Lung (tissue), 12 donors: Measurements from ENCODE around the gene TMEM72. TPM values are rescaled to one million over a fixed set of nuclear protein-coding genes. Genes with fewer than 3 reads are reported as not detected.

ENCODE experiments used
- ATAC-seq: fragments of 200-7000 bp; cut with Tn5 transposase; one replicate; pipeline ENCODE4 v1.9.1; 2020; ENCODE audit warnings: moderate number of reproducible peaks; ENCODE audit not compliant: insufficient read depth, low FRiP score
- DNase-seq, 3 donors: peaks; one replicate each; pipeline ENCODE4 v3.0.0-alpha.2; 2013 to 2017
- H3K27ac ChIP-seq, 2 donors: one replicate each; pipeline ENCODE4 v1.5.1; 2013; ENCODE audit warnings: mild to moderate bottlenecking in 2 of 2, moderate library complexity in 2 of 2, control low read depth in 1 of 2, inconsistent platforms in 1 of 2, low read depth in 1 of 2, low read length in 1 of 2
- H3K27me3 ChIP-seq, 3 donors: one replicate each; pipeline ENCODE4 v1.5.1; 2013; ENCODE audit warnings: low read length in 2 of 3; ENCODE audit not compliant: control insufficient read depth in 3 of 3, insufficient read depth in 3 of 3
- H3K36me3 ChIP-seq, 4 donors: one replicate each; pipeline ENCODE4 v1.5.1; 2013; ENCODE audit warnings: low read length in 4 of 4, mild to moderate bottlenecking in 1 of 4, moderate library complexity in 1 of 4; ENCODE audit not compliant: control insufficient read depth in 4 of 4, insufficient read depth in 4 of 4
- H3K4me1 ChIP-seq, 5 donors: one replicate each; pipeline ENCODE4 v1.5.1; 2013; ENCODE audit warnings: low read length in 5 of 5, mild to moderate bottlenecking in 2 of 5, moderate library complexity in 1 of 5; ENCODE audit not compliant: control insufficient read depth in 5 of 5, insufficient read depth in 5 of 5
- H3K4me3 ChIP-seq: one replicate; pipeline ENCODE4 v1.5.1; 2013; ENCODE audit warnings: mild to moderate bottlenecking, control low read depth, moderate library complexity
- H3K9ac ChIP-seq, 2 donors: one replicate each; pipeline ENCODE4 v1.5.1; 2013; ENCODE audit warnings: low read length in 2 of 2, control low read depth in 1 of 2; ENCODE audit not compliant: insufficient read depth in 1 of 2
- H3K9me3 ChIP-seq, 4 donors: one replicate each; pipeline ENCODE4 v1.5.1; 2013; ENCODE audit warnings: low read length in 3 of 4, mild to moderate bottlenecking in 1 of 4, moderate library complexity in 1 of 4; ENCODE audit not compliant: control insufficient read depth in 4 of 4, insufficient read depth in 3 of 4
- WGBS, 2 donors: extraction: QIAGEN DNeasy Blood & Tissue Kit; methylation state at CpG; one replicate each; pipeline ENCODE4 v1.1.7; 2013; 5-methylcytosine and 5-hydroxymethylcytosine counted together
- polyA plus RNA-seq, 2 donors: library from polyadenylated mRNA; stranded (reverse); fragments of 200-250 nt; gene quantifications; one replicate each; pipeline ENCODE4 v1.2.1, GENCODE V29; 2013
- total RNA-seq, 2 donors: library from RNA; depleted of rRNA in 1 of 2; stranded (reverse); fragments of >200 nt in 1 of 2; gene quantifications; one replicate each; pipeline ENCODE4 v1.2.1, GENCODE V29; 2014 to 2021
- TF ChIP-seq, protein P1 (sequence below): IDR thresholded peaks from 2 replicates; pipeline ENCODE4 v1.5.1; 2012; ENCODE audit warnings: mild to moderate bottlenecking; ENCODE audit errors: control extremely low read depth, extremely low read depth
- donor health status: control.
- donor health status: control.
- donor health status: Bipolar disorder and iron deficiency.
- donor health status: healthy.
- donor health status: DM: yes; HTN: yes; CAD: no.

Gene TMEM72
- total and polyA plus RNA-seq, 4 donors: 0.02 to 0.11 (median 0.04) TPM; not detected in 1

- Histone ChIP-seq H3K36me3 (no peaks in the 10 kb centered on the region), H3K4me1 (peaks cover 0 to 6% (median 0%) of the 10 kb centered on the region in 5 donors), H3K9me3 (no peaks in the 10 kb centered on the region), H3K9ac (no peak overlapping the region), H3K27me3 (no peaks in the 10 kb centered on the region), H3K4me3 (no peak overlapping the region), H3K27ac (no peak overlapping the region)
- 56 to 78% methylated on average over 2 of the region's 2 CpGs for WGBS, 2 donors
- ATAC-seq (no peak), DNase-seq (no peak)
- TF ChIP-seq, protein P1, sequence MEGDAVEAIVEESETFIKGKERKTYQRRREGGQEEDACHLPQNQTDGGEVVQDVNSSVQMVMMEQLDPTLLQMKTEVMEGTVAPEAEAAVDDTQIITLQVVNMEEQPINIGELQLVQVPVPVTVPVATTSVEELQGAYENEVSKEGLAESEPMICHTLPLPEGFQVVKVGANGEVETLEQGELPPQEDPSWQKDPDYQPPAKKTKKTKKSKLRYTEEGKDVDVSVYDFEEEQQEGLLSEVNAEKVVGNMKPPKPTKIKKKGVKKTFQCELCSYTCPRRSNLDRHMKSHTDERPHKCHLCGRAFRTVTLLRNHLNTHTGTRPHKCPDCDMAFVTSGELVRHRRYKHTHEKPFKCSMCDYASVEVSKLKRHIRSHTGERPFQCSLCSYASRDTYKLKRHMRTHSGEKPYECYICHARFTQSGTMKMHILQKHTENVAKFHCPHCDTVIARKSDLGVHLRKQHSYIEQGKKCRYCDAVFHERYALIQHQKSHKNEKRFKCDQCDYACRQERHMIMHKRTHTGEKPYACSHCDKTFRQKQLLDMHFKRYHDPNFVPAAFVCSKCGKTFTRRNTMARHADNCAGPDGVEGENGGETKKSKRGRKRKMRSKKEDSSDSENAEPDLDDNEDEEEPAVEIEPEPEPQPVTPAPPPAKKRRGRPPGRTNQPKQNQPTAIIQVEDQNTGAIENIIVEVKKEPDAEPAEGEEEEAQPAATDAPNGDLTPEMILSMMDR: no peak
Measured at GRCh38 chr10:44927352-44927751, 16.2 kb downstream of the TMEM72 start.

DNA sequence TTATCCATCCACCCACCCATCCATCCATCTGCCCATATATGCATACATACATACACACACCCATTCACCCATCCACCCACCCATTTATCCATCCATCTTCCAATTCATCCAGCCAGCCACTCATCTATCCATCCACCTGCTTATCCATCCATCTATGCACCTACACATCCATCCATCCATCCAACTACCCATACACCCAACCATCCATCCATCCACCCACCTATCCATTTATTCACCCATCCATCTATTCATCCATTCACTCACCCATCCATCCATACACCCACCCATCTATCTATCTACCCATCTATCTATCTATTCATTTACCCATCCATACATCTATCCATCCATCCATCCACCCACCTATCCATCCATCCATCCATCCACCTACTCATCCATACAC is 17.3 kb downstream of the TMEM72 start:
- Histone ChIP-seq H3K36me3 (no peaks in the 10 kb centered on the region), H3K4me1 (peaks cover 0 to 6% (median under 1%) of the 10 kb centered on the region in 5 donors), H3K9me3 (no peaks in the 10 kb centered on the region), H3K27me3 (no peaks in the 10 kb centered on the region), H3K4me3 (no peak overlapping the region), H3K27ac (no peak overlapping the region), H3K9ac (no peak overlapping the region)
- TF ChIP-seq, protein P1: no peak
- ATAC-seq: no peak
- no peak for DNase-seq

- TF ChIP-seq, protein P1: no peak
- 80 to 91% methylated on average over 7 to 8 of the region's 8 CpGs for WGBS, 2 donors
- Histone ChIP-seq H3K9me3 (no peaks in the 10 kb centered on the region), H3K4me3 (no peak overlapping the region), H3K27ac (no peak overlapping the region), H3K36me3 (no peaks in the 10 kb centered on the region), H3K4me1 (peaks cover 0 to 6% (median 3%) of the 10 kb centered on the region in 5 donors), H3K27me3 (no peaks in the 10 kb centered on the region), H3K9ac (no peak overlapping the region)
- no peak for DNase-seq
- no peak for ATAC-seq
Measured at GRCh38 chr10:44929356-44930255, 18.5 kb downstream of the TMEM72 start.
